GM12878 (cell line): ENCODE data around the gene NXNL1. TPM values are rescaled to one million over a fixed set of nuclear protein-coding genes. Genes with fewer than 3 reads are reported as not detected.

Experiments used
- ATAC-seq: fragments of 200-7000 bp; cut with Tn5 transposase; 3 replicates; pipeline ENCODE4 v1.9.1; 2020; ENCODE audit warnings: mild to moderate bottlenecking, moderate library complexity
- BruUV-seq: library from RNA; stranded (reverse); fragments of 400-500 nt; replicated peaks from 2 replicates; lab custom pipeline; 2021; lab: Mats Ljungman, UMichigan
- CTCF ChIA-PET: fragments of 300-600 bp; sonication (Branson Sonifier 250); formaldehyde crosslinking; extraction: SDS; loops from one replicate; lab custom pipeline; 2021; ENCODE audit warnings: inconsistent platforms; lab: Yijun Ruan, JAX
- POLR2A ChIA-PET: fragments of 350-600 bp; formaldehyde crosslinking; extraction: SDS; loops from one replicate; lab custom pipeline; 2021; ENCODE audit warnings: inconsistent platforms; lab: Charles Lee
- RAD21 ChIA-PET: fragments of 300-600 bp; sonication (Branson Sonifier 250); formaldehyde crosslinking; loops from one replicate; lab custom pipeline; 2023; ENCODE audit warnings: antibody characterized with exemption; ENCODE audit not compliant: unreplicated experiment; lab: Charles Lee
- SMC1A ChIA-PET: fragments of 300-600 bp; sonication (Branson Sonifier 250); formaldehyde crosslinking; loops from one replicate; lab custom pipeline; 2023; ENCODE audit not compliant: unreplicated experiment, uncharacterized antibody; lab: Charles Lee
- DNase-seq: peaks from one replicate; pipeline ENCODE4 v3.0.0-alpha.2; 2011; ENCODE audit warnings: low read depth, low spot score
- FAIRE-seq: peaks from 3 replicates; lab custom pipeline; 2011; peaks lifted over from hg19 to GRCh38; lab: Jason Lieb, UNC
- H2AFZ ChIP-seq: 2 replicates; pipeline ENCODE4 v1.6.0; 2011; ENCODE audit warnings: low read depth, low read length, control low read depth; ENCODE audit not compliant: control insufficient read depth
- H3K27ac ChIP-seq: 2 replicates; pipeline ENCODE4 v1.5.1; 2011; ENCODE audit warnings: control low read depth; ENCODE audit not compliant: control insufficient read depth, insufficient read depth
- H3K27me3 ChIP-seq, 2 experiments: replicated peaks in 1 of 2; 2 replicates each; pipeline versions ENCODE4 v1.6.0 to v1.6.1; 2011; ENCODE audit warnings: low read length in 1 of 2; ENCODE audit not compliant: control insufficient read depth in 2 of 2, insufficient read depth in 2 of 2
- H3K36me3 ChIP-seq, 2 experiments: 2 replicates each; pipeline ENCODE4 v1.5.1; 2011; ENCODE audit warnings: low read length in 1 of 2; ENCODE audit not compliant: control insufficient read depth in 2 of 2, insufficient read depth in 2 of 2
- H3K4me1 ChIP-seq: 2 replicates; pipeline ENCODE4 v1.6.1; 2011; ENCODE audit warnings: mild to moderate bottlenecking, low read length, moderate library complexity, mixed read lengths; ENCODE audit not compliant: control insufficient read depth, insufficient read depth
- H3K4me2 ChIP-seq: 2 replicates; pipeline ENCODE4 v1.6.0; 2011; ENCODE audit warnings: control low read depth; ENCODE audit not compliant: control insufficient read depth, insufficient read depth
- H3K4me3 ChIP-seq: fragments of 200-600 bp; sonication (generic); 2 replicates; pipeline ENCODE4 v1.5.1; 2016
- H3K79me2 ChIP-seq: 2 replicates; pipeline ENCODE4 v1.6.0; 2011; ENCODE audit warnings: low read length; ENCODE audit not compliant: control insufficient read depth, insufficient read depth
- H3K9ac ChIP-seq: 2 replicates; pipeline ENCODE4 v1.8.0; 2011; ENCODE audit warnings: low read length, control low read depth, mixed read lengths; ENCODE audit not compliant: control insufficient read depth, insufficient read depth
- H3K9me3 ChIP-seq: replicated peaks from 3 replicates; pipeline ENCODE4 v1.5.1; 2011; ENCODE audit warnings: mild to moderate bottlenecking, low read length; ENCODE audit not compliant: control insufficient read depth, insufficient read depth
- H4K20me1 ChIP-seq: 2 replicates; pipeline ENCODE4 v1.6.0; 2011; ENCODE audit not compliant: control insufficient read depth, insufficient read depth
- ASH2L ChIP-seq: fragments of 300-600, 200-600 bp; sonication (generic); IDR thresholded peaks from 2 replicates; pipeline ENCODE4 v1.6.1; 2017; ENCODE audit warnings: low read depth, mild to moderate bottlenecking, borderline replicate concordance
- ATF3 ChIP-seq: IDR thresholded peaks from 2 replicates; pipeline ENCODE4 v1.6.1; 2011; ENCODE audit warnings: low read depth, mild to moderate bottlenecking, low read length, moderate library complexity, borderline replicate concordance; ENCODE audit errors: extremely low read depth
- ATF7 ChIP-seq: fragments of 450-650 bp; IDR thresholded peaks from 2 replicates; pipeline ENCODE4 v1.6.1; 2016; ENCODE audit warnings: low read depth, mild to moderate bottlenecking
- CREM ChIP-seq: IDR thresholded peaks from 2 replicates; pipeline ENCODE4 v1.6.1; 2014; ENCODE audit warnings: antibody characterized with exemption, low read depth
- E2F8 ChIP-seq: fragments of 450-650 bp; IDR thresholded peaks from 2 replicates; pipeline ENCODE4 v1.6.1; 2018; ENCODE audit warnings: mild to moderate bottlenecking, low read depth, moderate library complexity; ENCODE audit not compliant: partially characterized antibody
- ESRRA ChIP-seq: IDR thresholded peaks from 2 replicates; pipeline ENCODE4 v1.6.1; 2012; ENCODE audit warnings: mild to moderate bottlenecking, low read length, improper control_type of control experiment
- IKZF2 ChIP-seq, 2 experiments: fragments of 450-650 bp; IDR thresholded peaks; 2 replicates each; pipeline ENCODE4 v1.6.1; 2017; ENCODE audit warnings: mild to moderate bottlenecking in 2 of 2, moderate library complexity in 2 of 2
- MEF2B ChIP-seq: fragments of 450-650 bp; IDR thresholded peaks from 2 replicates; pipeline ENCODE4 v1.6.1; 2018; ENCODE audit warnings: mild to moderate bottlenecking, moderate library complexity; ENCODE audit not compliant: partially characterized antibody, poor library complexity, severe bottlenecking
- NFXL1 ChIP-seq: fragments of 450-650 bp; IDR thresholded peaks from 2 replicates; pipeline ENCODE4 v1.6.1; 2017; ENCODE audit warnings: antibody characterized with exemption, mild to moderate bottlenecking, borderline replicate concordance
- PAX5 ChIP-seq: IDR thresholded peaks from 2 replicates; pipeline ENCODE4 v1.6.1; 2011; ENCODE audit warnings: low read depth, low read length, borderline replicate concordance
- PML ChIP-seq: IDR thresholded peaks from 2 replicates; pipeline ENCODE4 v1.6.1; 2012; ENCODE audit warnings: low read length, inconsistent platforms
- POLR2AphosphoS5 ChIP-seq: IDR thresholded peaks from 2 replicates; pipeline ENCODE4 v1.6.1; 2011; ENCODE audit warnings: mild to moderate bottlenecking, low read length, inconsistent platforms
- RAD51 ChIP-seq: fragments of 450-650 bp; IDR thresholded peaks from 2 replicates; pipeline ENCODE4 v1.6.1; 2016; ENCODE audit warnings: moderate library complexity, mild to moderate bottlenecking, inconsistent platforms
- RELA ChIP-seq: fragments of 450-650 bp; IDR thresholded peaks from 2 replicates; pipeline ENCODE4 v1.8.0; 2014; ENCODE audit warnings: borderline replicate concordance; ENCODE audit not compliant: partially characterized antibody
- SMAD1 ChIP-seq: fragments of 450-650 bp; IDR thresholded peaks from 2 replicates; pipeline ENCODE4 v1.6.1; 2018; ENCODE audit warnings: mild to moderate bottlenecking, low read depth; ENCODE audit not compliant: partially characterized antibody
- STAT1 ChIP-seq: fragments of 450-650 bp; conservative IDR thresholded peaks from 2 replicates; pipeline ENCODE4 v1.6.1; 2014; ENCODE audit warnings: antibody characterized with exemption, mild to moderate bottlenecking
- SUPT20H ChIP-seq: IDR thresholded peaks from 2 replicates; pipeline ENCODE4 v1.6.1; 2011; ENCODE audit warnings: low read depth, mild to moderate bottlenecking, low read length, moderate library complexity, borderline replicate concordance; ENCODE audit not compliant: control insufficient read depth
- ZBTB4 ChIP-seq: fragments of 450-650 bp; formaldehyde crosslinking; IDR thresholded peaks from 2 replicates; pipeline ENCODE4 v1.4.0; 2022; ENCODE audit warnings: mild to moderate bottlenecking, moderate library complexity
- ZNF274 ChIP-seq: IDR thresholded peaks from one replicate; pipeline ENCODE4 v1.8.0; 2011; ENCODE audit not compliant: insufficient read length, insufficient read depth
- WGBS: methylation state at CpG from one replicate; pipeline ENCODE4 v1.1.6; 2016; ENCODE audit warnings: low lambda C conversion rate; ENCODE audit not compliant: insufficient replicate concordance, insufficient coverage; ENCODE audit errors: missing lambda C conversion rate; 5-methylcytosine and 5-hydroxymethylcytosine counted together
- in situ Hi-C: fragments of 300-500 bp; cut with MboI; formaldehyde crosslinking; loops from 9 replicates; pipeline ENCODE4 v1.14.3; 2018; ENCODE audit warnings: mixed read lengths
- intact Hi-C: fragments of 100-400 bp; cut with micrococcal nuclease; formaldehyde crosslinking; loops from one replicate; pipeline ENCODE4 v1.14.2; 2022; ENCODE audit not compliant: unreplicated experiment
- polyA plus RNA-seq, 11 experiments: library from polyadenylated mRNA; depleted of rRNA in 4 of 11; unstranded in 6 of 11; stranded (reverse) in 5 of 11; fragments of >200 nt; fragmentation: Nextera tagmentation in 4 of 11; fragmentation: Illumina TruSeq in 1 of 11; extraction: Ambion mirVana in 4 of 11; extraction: Trizol in 1 of 11; gene quantifications; 1 replicate in 1 of 11; 2 replicates in 10 of 11; pipeline versions ENCODE4 v1.2.1 to v1.2.3, GENCODE V29; 2011 to 2016; ENCODE audit warnings: inconsistent platforms in 2 of 11, missing spikeins in 2 of 11, low read depth in 1 of 11
- total RNA-seq, 4 experiments: library from RNA; depleted of rRNA in 3 of 4; stranded (reverse); fragments of >200 nt in 3 of 4; fragmentation: Illumina TruSeq in 1 of 4; extraction: Trizol in 1 of 4; gene quantifications; 2 replicates each; pipeline versions ENCODE4 v1.2.1 to v1.2.3, GENCODE V29; 2013 to 2021

NXNL1 gene
- total and polyA plus RNA-seq, 10 of the 15 experiments (the other 5 are each of a cell fraction or from before 2014, with no cell fraction given), result not detected

- BruUV-seq, result no TSS peak
- in situ Hi-C loops, result loop anchor here (5.0 kb wide), 2 partner anchors 72 to 122 kb away; no protein-coding TSS in a partner anchor
- SMC1A ChIA-PET, result interaction anchor here (0.8 kb wide), 1 partner anchor 16 kb away, joined by 5 read pairs; no protein-coding TSS in a partner anchor
- Histone ChIP-seq H4K20me1 (no peaks in the 10 kb centered on the region), H3K9ac (peak overlapping the region; percentile 61), H3K27me3 (no peaks in the 10 kb centered on the region), H3K79me2 (no peaks in the 10 kb centered on the region), H3K4me3 (peak overlapping the region; percentile 80), H3K36me3 (no peaks in the 10 kb centered on the region), H3K27ac (peak overlapping the region; percentile 61), H2AFZ (peak overlapping the region; percentile 95), H3K9me3 (no peaks in the 10 kb centered on the region), H3K4me2 (peak overlapping the region; percentile 99), H3K4me1 (peaks cover 22% of the 10 kb centered on the region)
- intact Hi-C loops, result no loop called here
- peak; percentile 31 for FAIRE-seq
- 24% methylated on average over 19 of the region's 19 CpGs for WGBS
- CTCF ChIA-PET, result interaction anchor here (0.7 to 6.0 kb wide), 4 partner anchors 53 to 406 kb away, joined by 3 to 36 read pairs (median 4); partner anchors contain the start of gene CCDC194
- peak; percentile 0; the same call in 1 of the 3 replicates for ATAC-seq
- no peak for DNase-seq
- RAD21 ChIA-PET, result no interaction called here
- POLR2A ChIA-PET, result interaction anchor here (1.2 to 1.4 kb wide), 2 partner anchors 80 to 122 kb away, joined by 3 read pairs; no protein-coding TSS in a partner anchor
- TF ChIP-seq ATF3 (no peak), ZBTB4 (CRISPR knock-in tag) (no peak), RELA (no peak), CREM (no peak), MEF2B (peak; percentile 86), NFXL1 (no peak), SMAD1 (no peak), ATF7 (no peak), PAX5 (no peak), ESRRA (no peak), POLR2AphosphoS5 (no peak), E2F8 (no peak), ZNF274 (no peak), ASH2L (no peak), STAT1 (no peak), PML (no peak), IKZF2 (IDR thresholded peaks at IDR 0.05) (0 out of 4 replicates have a peak, but pooled peaks of 1 of the 2 experiments have one; percentile 11), RAD51 (no peak), SUPT20H (no peak)
Measured at GRCh38 chr19:17469092-17469480, 8.4 kb upstream of the NXNL1 start.
